SK-N-SH (cell line): ENCODE data around the gene COPZ1. TPM values are rescaled to one million over a fixed set of nuclear protein-coding genes. Genes with fewer than 3 reads are reported as not detected.

ENCODE experiments used
- CTCF ChIA-PET: fragments of 300-600, 350-600 bp; formaldehyde crosslinking; extraction: SDS; loops from one replicate; lab custom pipeline; 2021; lab: Yijun Ruan, JAX
- POLR2A ChIA-PET: fragments of 350-600 bp; sonication (Branson Sonifier 250); formaldehyde crosslinking; extraction: SDS; loops from one replicate; lab custom pipeline; 2020; ENCODE audit warnings: antibody characterized with exemption, inconsistent platforms; lab: Yijun Ruan, JAX
- DNase-seq: peaks from one replicate; pipeline ENCODE4 v3.0.0; 2012
- H2AFZ ChIP-seq: fragments of 200-600 bp; sonication (generic); 2 replicates; pipeline ENCODE4 v1.8.1; 2016; ENCODE audit warnings: antibody characterized with exemption, mild to moderate bottlenecking, low read depth
- H3F3A ChIP-seq: fragments of 200-600 bp; sonication (generic); replicated peaks from 2 replicates; pipeline ENCODE3; 2016; ENCODE audit warnings: antibody characterized with exemption, mild to moderate bottlenecking; ENCODE audit not compliant: insufficient read depth
- H3K27ac ChIP-seq, 2 experiments: fragments of 200-500 bp in 1 of 2; fragments of 200-600 bp in 1 of 2; sonication (Bioruptor generic) in 1 of 2; sonication (generic), shearing (Covaris generic) in 1 of 2; 2 replicates each; pipeline versions ENCODE4 v1.5.1 to v1.6.1; 2014 to 2016; ENCODE audit warnings: low read depth in 2 of 2, inconsistent platforms in 1 of 2, low read length in 1 of 2, mild to moderate bottlenecking in 1 of 2, mixed read lengths in 1 of 2
- H3K27me3 ChIP-seq: fragments of 200-600 bp; sonication (generic), shearing (Covaris generic); 2 replicates; pipeline ENCODE4 v1.6.1; 2016; ENCODE audit warnings: mixed run types; ENCODE audit not compliant: insufficient read depth
- H3K36me3 ChIP-seq, 2 experiments: fragments of 200-500 bp in 1 of 2; fragments of 200-600 bp in 1 of 2; sonication (Bioruptor generic) in 1 of 2; sonication (generic) in 1 of 2; replicated peaks in 1 of 2; 2 replicates each; pipeline versions ENCODE3 to v1.5.1; 2014 to 2016; ENCODE audit warnings: low read length in 1 of 2, mild to moderate bottlenecking in 1 of 2; ENCODE audit not compliant: insufficient read depth in 2 of 2, control insufficient read depth in 1 of 2
- H3K4me1 ChIP-seq, 2 experiments: fragments of 200-500 bp in 1 of 2; fragments of 200-600 bp in 1 of 2; sonication (Bioruptor generic) in 1 of 2; sonication (generic), shearing (Covaris generic) in 1 of 2; 2 replicates each; pipeline versions ENCODE4 v1.5.1 to v1.6.1; 2014 to 2016; ENCODE audit warnings: low read depth in 1 of 2, low read length in 1 of 2, mixed run types in 1 of 2; ENCODE audit not compliant: insufficient read depth in 2 of 2, control insufficient read depth in 1 of 2
- H3K4me2 ChIP-seq: fragments of 200-600 bp; sonication (generic), shearing (Covaris generic); 2 replicates; pipeline ENCODE4 v1.6.1; 2017; ENCODE audit warnings: mixed run types
- H3K4me3 ChIP-seq, 2 experiments: fragments of 200-500 bp in 1 of 2; fragments of 200-600 bp in 1 of 2; sonication (Bioruptor generic) in 1 of 2; sonication (generic), shearing (Covaris generic) in 1 of 2; 2 replicates each; pipeline versions ENCODE4 v1.5.1 to v1.8.1; 2014 to 2016; ENCODE audit warnings: low read depth in 2 of 2, inconsistent platforms in 1 of 2, low read length in 1 of 2, mild to moderate bottlenecking in 1 of 2, mixed read lengths in 1 of 2, moderate library complexity in 1 of 2
- H3K79me2 ChIP-seq: fragments of 200-600 bp; sonication (generic); 2 replicates; pipeline ENCODE4 v1.8.1; 2017; ENCODE audit warnings: mild to moderate bottlenecking; ENCODE audit not compliant: insufficient read depth
- H3K9ac ChIP-seq: fragments of 200-600 bp; sonication (generic); 2 replicates; pipeline ENCODE4 v1.6.1; 2017; ENCODE audit warnings: mixed run types
- H3K9me2 ChIP-seq: fragments of 200-600 bp; sonication (generic); 2 replicates; pipeline ENCODE4 v1.6.1; 2017; ENCODE audit warnings: mixed run types
- H3K9me3 ChIP-seq: fragments of 200-600 bp; sonication (generic); 2 replicates; pipeline ENCODE4 v1.6.1; 2017; ENCODE audit warnings: mixed run types, mild to moderate bottlenecking, moderate library complexity
- H4K20me1 ChIP-seq: fragments of 200-600 bp; sonication (generic); 2 replicates; pipeline ENCODE4 v1.6.1; 2017; ENCODE audit warnings: mild to moderate bottlenecking, mixed run types; ENCODE audit not compliant: insufficient read depth
- CHD2 ChIP-seq: fragments of 150-350 bp; IDR thresholded peaks from 2 replicates; pipeline ENCODE4 v1.6.1; 2018; ENCODE audit warnings: low read length; ENCODE audit not compliant: partially characterized antibody
- CTCF ChIP-seq: fragments of 200-600 bp; sonication (generic); IDR thresholded peaks from 2 replicates; pipeline ENCODE4 v1.6.1; 2017; ENCODE audit warnings: antibody characterized with exemption, mild to moderate bottlenecking, moderate library complexity
- ELF1 ChIP-seq: IDR thresholded peaks from 2 replicates; pipeline ENCODE4 v1.4.0; 2012
- EP300 ChIP-seq, 2 experiments: IDR thresholded peaks; 2 replicates each; pipeline versions ENCODE4 v1.4.0 to v1.6.1; 2012; ENCODE audit warnings: borderline replicate concordance in 1 of 2, low read depth in 1 of 2, low read length in 1 of 2
- EZH2phosphoT487 ChIP-seq: fragments of 200-600 bp; sonication (generic); IDR thresholded peaks from 2 replicates; pipeline ENCODE4 v1.6.1; 2017; ENCODE audit warnings: low read depth, mixed run types, mild to moderate bottlenecking, antibody characterized with exemption, moderate library complexity, borderline replicate concordance
- FOSL2 ChIP-seq: IDR thresholded peaks from 2 replicates; pipeline ENCODE4 v1.4.0; 2012; ENCODE audit warnings: low read depth, mild to moderate bottlenecking, moderate library complexity, borderline replicate concordance
- FOXM1 ChIP-seq: IDR thresholded peaks from 2 replicates; pipeline ENCODE4 v1.4.0; 2012; ENCODE audit warnings: low read depth, mild to moderate bottlenecking
- GABPA ChIP-seq: IDR thresholded peaks from 2 replicates; pipeline ENCODE4 v1.4.0; 2012; ENCODE audit warnings: low read depth, mild to moderate bottlenecking
- GATA2 ChIP-seq: sonication (generic); formaldehyde crosslinking; IDR thresholded peaks from 2 replicates; pipeline ENCODE4 v1.5.0; 2020; ENCODE audit warnings: mild to moderate bottlenecking, missing genetic modification reagents
- IRF3 ChIP-seq: fragments of 150-350 bp; IDR thresholded peaks from 2 replicates; pipeline ENCODE4 v1.6.1; 2016; ENCODE audit warnings: mild to moderate bottlenecking, low read depth, low read length
- JUND ChIP-seq: IDR thresholded peaks from 2 replicates; pipeline ENCODE4 v1.4.0; 2012
- MEF2A ChIP-seq: IDR thresholded peaks from 2 replicates; pipeline ENCODE4 v1.4.0; 2012; ENCODE audit warnings: low read depth, borderline replicate concordance
- MXI1 ChIP-seq: IDR thresholded peaks from 2 replicates; pipeline ENCODE4 v1.6.1; 2012; ENCODE audit warnings: mild to moderate bottlenecking, low read depth, low read length, improper control_type of control experiment
- NFIC ChIP-seq: IDR thresholded peaks from 2 replicates; pipeline ENCODE4 v1.4.0; 2012; ENCODE audit warnings: borderline replicate concordance
- NRF1 ChIP-seq: IDR thresholded peaks from 2 replicates; pipeline ENCODE4 v1.6.1; 2012; ENCODE audit warnings: low read depth, mild to moderate bottlenecking, low read length
- PBX3 ChIP-seq: IDR thresholded peaks from 2 replicates; pipeline ENCODE4; 2012
- POLR2AphosphoS5 ChIP-seq: IDR thresholded peaks from 2 replicates; pipeline ENCODE4 v1.6.1; 2012; ENCODE audit warnings: low read depth, low read length
- RAD21 ChIP-seq: IDR thresholded peaks from 2 replicates; pipeline ENCODE4 v1.6.1; 2012; ENCODE audit warnings: mild to moderate bottlenecking, low read length
- RCOR1 ChIP-seq: fragments of 150-350 bp; IDR thresholded peaks from 2 replicates; pipeline ENCODE4 v1.6.1; 2017; ENCODE audit warnings: antibody characterized with exemption, low read length
- RFX5 ChIP-seq: IDR thresholded peaks from 2 replicates; pipeline ENCODE4 v1.6.1; 2012; ENCODE audit warnings: mild to moderate bottlenecking, improper control_type of control experiment, low read length
- SIN3A ChIP-seq: IDR thresholded peaks from 2 replicates; pipeline ENCODE4 v1.6.1; 2012; ENCODE audit warnings: low read depth, mild to moderate bottlenecking, low read length, moderate library complexity, borderline replicate concordance
- SMC3 ChIP-seq: IDR thresholded peaks from 2 replicates; pipeline ENCODE4 v1.6.1; 2012; ENCODE audit warnings: low read depth, low read length, improper control_type of control experiment
- TAF1 ChIP-seq: IDR thresholded peaks from 2 replicates; pipeline ENCODE4 v1.6.1; 2012; ENCODE audit warnings: low read depth, mild to moderate bottlenecking, low read length, moderate library complexity, borderline replicate concordance
- USF1 ChIP-seq: IDR thresholded peaks from 2 replicates; pipeline ENCODE4 v1.4.0; 2012; ENCODE audit warnings: low read depth, borderline replicate concordance
- USF2 ChIP-seq: fragments of 150-350 bp; IDR thresholded peaks from 2 replicates; pipeline ENCODE4 v1.6.1; 2017; ENCODE audit warnings: antibody characterized with exemption, low read length, low read depth, borderline replicate concordance
- ZBTB33 ChIP-seq: IDR thresholded peaks from 2 replicates; pipeline ENCODE4 v1.4.0; 2012; ENCODE audit warnings: low read depth, borderline replicate concordance
- WGBS: methylation state at CpG from one replicate; pipeline ENCODE4 v1.1.6; 2017; ENCODE audit warnings: low lambda C conversion rate; 5-methylcytosine and 5-hydroxymethylcytosine counted together
- polyA plus RNA-seq, 3 experiments: library from polyadenylated mRNA; depleted of rRNA; stranded (reverse); fragments of >200 nt; gene quantifications; 2 replicates each; pipeline ENCODE4 v1.2.3, GENCODE V29; 2012

Gene COPZ1
- polyA plus RNA-seq, 1 of the 3 experiments (the other 2 are of a cell fraction) = 111 TPM

- Histone ChIP-seq H3K27me3 (no peaks in the 10 kb centered on the region), H3K4me2 (no peak overlapping the region), H3F3A (no peaks in the 10 kb centered on the region), H3K79me2 (peaks cover 56% of the 10 kb centered on the region), H3K4me3 (no peak overlapping the region), H3K9ac (no peak overlapping the region), H3K36me3 (peaks cover 8 to 13% of the 10 kb centered on the region in 2 experiments), H3K9me2 (no peaks in the 10 kb centered on the region), H4K20me1 (peaks cover 22% of the 10 kb centered on the region), H3K9me3 (no peaks in the 10 kb centered on the region), H3K27ac (no peak overlapping the region; a peak in 1 of 4 replicates), H3K4me1 (peaks cover 0 to 5% of the 10 kb centered on the region in 2 experiments; a peak in 1 of 4 replicates), H2AFZ (no peak overlapping the region)
- TF ChIP-seq MEF2A (no peak), FOSL2 (no peak), USF2 (no peak), CHD2 (no peak), RCOR1 (0 out of 2 replicates have a peak, but pooled peaks have one; percentile 7), EP300 (IDR thresholded peaks at IDR 0.05; ENCODE audit: borderline replicate concordance in 1 of 2, low read depth in 1 of 2, low read length in 1 of 2) (peak in 1 of 2 experiments; percentile 22; a peak in 1 of 4 replicates), PBX3 (no peak), SMC3 (peak; percentile 40; the same call in 1 of the 2 replicates), IRF3 (no peak), ZBTB33 (no peak), USF1 (no peak), RFX5 (no peak), FOXM1 (no peak), GABPA (no peak), NFIC (no peak), JUND (no peak), MXI1 (no peak), CTCF (no peak), TAF1 (no peak), NRF1 (no peak), POLR2AphosphoS5 (no peak), ELF1 (no peak), SIN3A (no peak), EZH2phosphoT487 (no peak), RAD21 (peak; percentile 65), GATA2 (CRISPR knock-in tag) (no peak)
- 83% methylated on average over 3 of the region's 3 CpGs for WGBS
- CTCF ChIA-PET = interaction anchor here (0.5 to 16.1 kb wide), 21 partner anchors 9 to 314 kb away, joined by 3 to 266 read pairs (median 13); partner anchors contain the start of genes COPZ1 and NFE2
- POLR2A ChIA-PET = interaction anchor here (0.8 to 1.4 kb wide), 6 partner anchors 15 to 57 kb away, joined by 3 to 9 read pairs (median 5); partner anchors contain the start of genes CBX5 and HNRNPA1
- DNase-seq = no peak
Observed at GRCh38 chr12:54337280-54337842, 12.4 kb downstream of the COPZ1 start.
